T-helper 1 cell treated with Interleukin-12 subunit alpha and Interleukin-12 subunit beta and Interleukin-4 antibody, amounts not matched to agents 30 ng/mL and 1 ng/mL, for 36 hours (primary cell): ENCODE measurements around the gene LTB. TPM values are rescaled to one million over a fixed set of nuclear protein-coding genes. Genes with fewer than 3 reads are reported as not detected.

Experiments used
- intact Hi-C: fragments of 100-400 bp; cut with micrococcal nuclease; formaldehyde crosslinking; loops from one replicate; pipeline ENCODE4 v1.15.1; 2024
- total RNA-seq: library from RNA; stranded (reverse); gene quantifications from 2 replicates; pipeline ENCODE4 v1.2.3, GENCODE V29; 2022

LTB gene, protein sequence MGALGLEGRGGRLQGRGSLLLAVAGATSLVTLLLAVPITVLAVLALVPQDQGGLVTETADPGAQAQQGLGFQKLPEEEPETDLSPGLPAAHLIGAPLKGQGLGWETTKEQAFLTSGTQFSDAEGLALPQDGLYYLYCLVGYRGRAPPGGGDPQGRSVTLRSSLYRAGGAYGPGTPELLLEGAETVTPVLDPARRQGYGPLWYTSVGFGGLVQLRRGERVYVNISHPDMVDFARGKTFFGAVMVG
- total RNA-seq: 2,430 and 2,468 TPM in 2 replicates

DNA sequence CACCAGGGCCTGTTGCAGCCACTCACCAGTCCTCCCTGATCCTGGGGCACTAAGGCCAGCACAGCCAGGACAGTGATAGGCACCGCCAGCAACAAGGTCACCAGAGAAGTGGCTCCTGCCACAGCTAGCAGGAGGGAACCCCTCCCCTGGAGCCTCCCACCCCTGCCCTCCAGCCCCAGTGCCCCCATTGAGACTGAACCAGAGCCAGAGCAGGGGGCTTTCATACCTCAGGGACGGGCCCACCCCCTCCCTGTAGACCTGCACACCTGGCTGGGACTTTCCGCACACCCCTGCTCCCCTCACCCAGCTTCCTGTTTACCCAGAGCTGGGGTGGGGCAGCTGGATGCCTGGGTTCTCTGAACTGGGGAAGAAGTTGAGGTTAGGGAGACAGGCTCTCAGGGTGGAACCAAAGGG, at the start of gene LTB:
LTB (minus strand) TSS at position 195 of the 414 bp plus-strand sequence; CDS start at position 188, 7 bp downstream.
- intact Hi-C loops: loop anchor here (1.0 to 5.0 kb wide), 3 partner anchors 13 to 90 kb away; no protein-coding TSS in a partner anchor

DNA sequence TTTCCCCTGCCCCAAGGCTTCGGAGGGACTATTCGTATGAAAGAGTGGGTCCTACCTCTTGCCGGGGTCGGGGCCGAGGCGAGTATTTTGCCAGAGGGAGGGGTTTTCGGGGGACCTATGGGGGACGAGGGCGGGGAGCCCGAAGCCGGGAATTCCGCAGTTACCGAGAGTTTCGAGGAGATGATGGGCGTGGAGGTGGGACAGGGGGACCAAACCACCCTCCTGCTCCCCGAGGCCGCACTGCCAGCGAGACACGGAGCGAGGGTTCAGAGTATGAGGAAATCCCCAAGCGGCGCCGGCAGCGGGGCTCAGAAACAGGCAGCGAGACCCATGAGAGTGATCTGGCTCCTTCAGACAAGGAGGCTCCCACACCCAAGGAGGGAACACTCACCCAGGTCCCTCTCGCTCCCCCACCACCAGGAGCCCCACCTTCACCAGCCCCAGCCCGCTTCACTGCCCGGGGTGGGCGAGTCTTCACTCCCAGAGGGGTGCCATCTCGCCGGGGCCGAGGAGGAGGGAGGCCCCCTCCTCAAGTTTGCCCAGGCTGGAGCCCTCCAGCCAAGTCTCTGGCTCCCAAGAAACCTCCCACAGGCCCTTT, 49.6 kb upstream of the LTB start:
- intact Hi-C loops: no loop called here

DNA sequence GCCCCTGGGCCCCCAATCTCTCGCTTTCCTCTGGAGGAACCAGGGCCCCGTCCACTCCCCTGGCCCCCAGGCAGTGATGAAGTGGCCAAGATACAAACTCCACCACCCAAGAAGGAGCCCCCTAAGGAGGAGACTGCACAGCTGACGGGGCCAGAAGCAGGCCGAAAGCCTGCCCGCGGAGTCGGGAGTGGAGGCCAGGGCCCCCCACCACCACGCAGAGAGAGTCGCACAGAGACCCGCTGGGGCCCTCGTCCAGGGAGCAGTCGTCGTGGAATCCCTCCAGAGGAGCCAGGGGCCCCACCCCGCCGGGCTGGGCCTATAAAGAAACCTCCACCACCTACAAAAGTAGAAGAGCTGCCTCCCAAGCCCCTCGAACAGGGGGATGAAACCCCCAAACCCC, 49.0 kb upstream of the LTB start:
- intact Hi-C loops: no loop called here

DNA sequence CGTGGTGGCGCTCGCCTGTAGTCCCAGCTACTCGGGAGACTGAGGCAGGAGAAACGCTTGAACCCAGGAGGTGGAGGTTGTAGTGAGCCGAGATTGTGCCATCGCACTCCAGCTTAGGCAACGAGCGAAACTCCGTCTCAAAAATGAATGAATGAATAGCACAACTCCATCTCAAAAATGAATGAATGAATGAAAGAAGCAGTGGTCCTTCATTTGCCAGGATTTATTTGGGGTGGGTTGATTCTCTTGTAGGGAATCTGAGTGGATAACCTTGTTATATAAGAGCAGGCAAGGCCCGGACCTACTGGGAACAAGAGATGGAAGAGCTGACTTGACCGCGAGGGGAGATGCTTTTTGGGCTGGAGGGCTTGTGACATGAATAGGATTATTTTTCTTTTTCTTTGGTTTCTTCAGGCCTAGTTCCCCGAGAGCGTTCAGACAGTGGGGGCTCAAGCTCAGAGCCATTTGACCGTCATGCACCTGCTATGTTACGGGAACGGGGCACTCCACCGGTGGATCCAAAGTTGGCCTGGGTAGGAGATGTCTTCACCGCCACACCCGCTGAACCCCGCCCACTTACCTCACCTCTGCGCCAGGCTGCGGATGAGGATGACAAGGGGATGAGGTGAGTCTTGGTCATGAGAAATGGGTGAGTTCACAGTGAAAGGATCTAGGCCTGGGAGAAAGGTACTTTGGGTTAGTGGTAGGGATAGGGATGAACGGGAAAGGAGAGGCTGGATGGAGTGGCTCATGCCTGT, 48.1 kb upstream of the LTB start:
- intact Hi-C loops: no loop called here

DNA sequence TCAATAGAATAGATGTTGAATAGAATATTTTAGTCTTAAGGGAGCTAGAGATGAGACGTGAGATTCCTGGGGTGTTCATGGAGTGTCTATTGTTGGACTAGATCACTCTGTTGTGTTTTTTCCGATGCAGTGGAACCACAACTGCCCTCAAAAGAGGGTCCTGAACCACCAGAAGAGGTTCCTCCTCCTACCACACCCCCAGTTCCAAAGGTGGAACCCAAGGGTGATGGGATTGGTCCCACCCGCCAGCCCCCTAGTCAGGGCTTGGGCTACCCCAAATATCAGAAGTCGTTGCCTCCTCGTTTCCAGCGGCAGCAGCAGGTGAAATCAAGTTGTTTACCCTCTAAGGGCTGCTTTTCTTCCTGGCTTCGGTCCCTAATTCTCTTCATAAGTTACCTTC, 46.8 kb upstream of the LTB start:
- intact Hi-C loops: no loop called here

DNA sequence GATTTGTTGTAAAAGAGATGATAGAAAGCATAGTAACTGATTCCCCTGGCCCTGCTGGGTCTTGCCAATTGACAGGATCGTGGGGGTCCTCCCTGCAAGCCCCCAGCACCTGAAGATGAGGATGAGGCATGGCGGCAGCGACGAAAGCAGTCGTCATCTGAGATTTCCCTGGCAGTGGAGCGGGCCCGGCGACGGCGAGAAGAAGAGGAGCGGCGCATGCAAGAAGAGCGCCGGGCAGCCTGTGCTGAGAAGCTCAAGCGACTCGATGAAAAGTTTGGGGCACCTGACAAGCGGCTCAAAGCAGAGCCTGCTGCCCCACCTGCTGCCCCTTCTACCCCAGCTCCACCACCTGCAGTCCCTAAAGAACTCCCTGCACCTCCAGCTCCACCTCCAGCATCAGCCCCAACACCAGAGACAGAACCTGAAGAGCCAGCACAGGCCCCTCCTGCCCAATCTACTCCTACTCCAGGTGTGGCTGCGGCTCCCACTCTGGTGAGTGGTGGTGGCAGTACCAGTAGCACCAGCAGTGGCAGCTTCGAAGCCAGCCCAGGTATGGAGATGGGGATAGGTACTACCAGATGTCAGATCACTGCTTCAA, 45.6 kb upstream of the LTB start:
- intact Hi-C loops: no loop called here

DNA sequence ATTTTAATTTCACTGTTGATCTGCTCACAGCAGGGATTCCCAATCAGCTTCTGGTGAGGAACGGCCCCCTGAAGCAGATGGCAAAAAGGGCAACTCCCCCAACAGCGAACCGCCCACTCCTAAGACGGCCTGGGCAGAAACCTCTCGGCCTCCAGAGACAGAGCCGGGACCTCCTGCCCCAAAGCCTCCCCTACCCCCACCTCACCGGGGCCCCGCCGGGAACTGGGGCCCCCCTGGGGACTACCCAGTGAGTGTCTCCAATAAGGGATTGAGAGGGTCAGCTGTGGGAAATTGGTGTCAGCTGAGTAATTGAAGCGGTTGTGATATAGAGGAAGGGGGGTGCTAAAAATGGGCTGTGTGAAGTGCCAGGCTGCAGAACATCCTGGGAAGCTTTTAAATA, 44.7 kb upstream of the LTB start:
- intact Hi-C loops: no loop called here

DNA sequence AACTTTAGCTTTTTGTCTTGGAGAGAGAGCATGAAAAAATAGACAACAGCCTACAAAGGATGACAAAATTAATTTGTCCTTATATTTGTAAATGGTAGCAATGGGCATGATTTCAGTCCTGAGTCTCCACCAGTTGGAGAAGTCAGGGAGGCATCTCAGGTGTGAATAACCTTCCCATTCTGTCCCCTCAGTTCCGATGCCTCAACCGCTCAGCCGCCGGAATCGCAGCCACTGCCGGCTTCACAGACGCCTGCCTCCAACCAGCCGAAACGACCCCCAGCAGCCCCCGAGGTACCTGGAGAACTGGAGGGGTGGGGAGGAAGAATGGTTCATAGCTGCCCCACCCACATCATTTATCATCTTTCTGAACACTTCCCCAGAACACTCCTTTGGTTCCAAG, 41.8 kb upstream of the LTB start:
- intact Hi-C loops: loop anchor here (5.0 kb wide), 1 partner anchor 467 kb away; the partner anchor contains the start of genes CCHCR1 and TCF19

DNA sequence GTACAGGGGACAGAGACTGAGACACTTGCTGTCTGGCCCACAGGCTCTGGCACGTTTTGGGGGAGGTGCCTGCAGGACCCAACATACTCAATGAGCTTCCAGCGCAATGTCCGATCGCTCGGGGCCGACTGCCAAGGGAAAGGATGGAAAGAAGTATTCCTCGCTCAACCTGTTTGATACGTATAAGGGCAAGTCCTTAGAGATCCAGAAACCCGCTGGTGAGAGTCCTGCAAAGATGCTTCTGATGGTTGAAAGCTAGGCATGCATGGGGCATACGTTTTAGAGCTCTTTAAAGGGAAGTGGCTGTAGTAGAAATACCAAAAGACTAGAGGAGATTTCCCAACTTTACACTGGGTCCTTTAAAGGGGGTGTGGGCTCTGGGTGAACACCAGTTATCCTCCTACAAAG, 40.5 kb upstream of the LTB start:
- intact Hi-C loops: loop anchor here (5.0 kb wide), 1 partner anchor 465 kb away; the partner anchor contains the start of genes CCHCR1 and TCF19

DNA sequence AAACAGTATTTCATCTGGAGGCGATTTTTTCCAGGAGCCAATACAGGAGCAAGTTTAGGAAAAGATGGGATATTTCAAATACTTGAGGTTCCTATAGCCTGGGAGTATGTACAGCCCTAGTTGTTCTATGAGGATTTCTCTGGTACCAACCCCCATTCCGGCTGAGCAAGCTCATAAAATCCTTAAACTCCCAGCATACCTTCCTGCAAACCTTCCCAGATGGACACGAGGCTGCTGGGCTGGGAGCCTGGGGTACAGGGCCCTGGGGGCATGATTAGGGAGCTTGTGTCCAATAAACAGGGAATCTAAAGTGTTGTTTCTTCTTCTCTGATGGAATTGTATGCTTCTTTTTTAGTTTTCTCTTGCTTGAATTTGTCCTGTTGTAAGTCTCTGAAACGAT, 39.8 kb upstream of the LTB start:
- intact Hi-C loops: loop anchor here (2.0 to 5.0 kb wide), 4 partner anchors 41 to 465 kb away; partner anchors contain the start of genes CCHCR1, HSPA1B, NELFE and SKIC2

DNA sequence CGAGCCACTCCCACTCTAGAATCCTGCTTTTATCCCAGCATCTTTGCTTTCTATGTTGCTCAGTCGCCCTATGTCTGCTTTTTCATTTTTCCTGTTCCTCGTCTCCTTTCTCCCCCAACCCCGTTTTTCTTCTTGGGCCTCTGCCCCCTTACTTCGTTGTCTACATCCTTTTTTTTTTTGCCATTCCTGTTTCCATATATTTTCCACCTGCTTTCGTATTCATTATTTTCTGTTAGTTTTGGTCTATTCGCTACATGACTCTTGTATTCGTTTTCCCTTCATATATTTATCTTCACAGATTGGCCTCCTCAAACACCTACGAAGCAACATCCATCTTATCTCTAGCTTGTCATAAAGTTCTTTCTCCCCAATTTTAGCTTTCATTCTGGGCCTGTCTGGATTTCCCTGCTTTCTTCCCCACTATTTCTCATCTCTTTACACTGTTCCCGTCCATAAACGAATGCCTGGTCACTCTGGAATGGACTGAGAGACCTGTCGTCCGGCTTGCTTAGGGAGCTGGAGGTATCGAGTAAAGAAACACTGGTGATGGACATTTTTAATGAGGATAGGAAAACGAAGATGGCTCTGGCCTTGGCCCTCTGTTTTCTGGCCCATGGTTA, 39.2 kb upstream of the LTB start:
- intact Hi-C loops: loop anchor here (2.0 to 5.0 kb wide), 4 partner anchors 41 to 464 kb away; partner anchors contain the start of genes CCHCR1, HSPA1B, NELFE and SKIC2

DNA sequence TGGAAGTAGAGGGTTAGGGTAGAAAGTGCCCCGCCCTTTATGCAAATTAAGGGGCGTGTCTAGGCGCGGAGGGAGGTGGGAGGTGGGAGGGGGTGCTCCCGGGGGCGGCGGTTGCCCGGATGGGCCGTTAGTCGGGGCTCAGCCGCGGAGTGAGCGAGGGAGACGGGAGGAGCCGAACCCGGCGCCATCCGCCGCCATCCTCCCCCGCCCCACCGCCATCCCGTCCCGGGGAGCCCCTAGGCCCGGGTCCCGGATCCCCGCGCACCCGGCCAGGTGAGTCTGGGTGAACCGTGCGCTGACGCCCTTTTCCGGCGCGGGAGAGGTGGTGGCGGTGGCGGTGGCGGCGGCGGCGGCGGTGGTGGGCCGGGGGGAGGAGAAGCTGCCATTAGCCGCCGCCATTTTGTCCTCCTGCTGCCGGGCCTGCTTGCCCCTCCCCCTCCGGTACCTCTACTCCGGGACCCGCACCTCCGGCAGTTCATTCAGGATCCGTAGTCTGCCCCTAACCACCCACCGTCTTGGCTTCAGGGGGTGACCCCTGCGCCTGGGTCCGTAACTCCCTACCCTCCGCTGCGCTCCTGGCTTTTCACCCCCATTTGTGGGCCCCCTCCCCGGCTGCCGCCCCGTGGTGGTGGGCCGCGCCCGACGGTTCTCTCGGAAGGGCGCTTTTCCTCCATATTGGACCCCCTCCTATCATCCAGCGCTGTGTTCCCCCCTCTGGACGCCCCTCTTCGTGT, 38.5 kb upstream of the LTB start, which contains the start of gene PRRC2A:
PRRC2A (plus strand) TSS at position 130 of the 734 bp plus-strand sequence. CDS start 2,075 bp downstream, outside the sequence.
- intact Hi-C loops: loop anchor here (1.0 to 5.0 kb wide), 21 partner anchors 32 to 900 kb away; partner anchors contain the start of genes ABHD16A, ATF6B, BAG6 and CCHCR1

DNA sequence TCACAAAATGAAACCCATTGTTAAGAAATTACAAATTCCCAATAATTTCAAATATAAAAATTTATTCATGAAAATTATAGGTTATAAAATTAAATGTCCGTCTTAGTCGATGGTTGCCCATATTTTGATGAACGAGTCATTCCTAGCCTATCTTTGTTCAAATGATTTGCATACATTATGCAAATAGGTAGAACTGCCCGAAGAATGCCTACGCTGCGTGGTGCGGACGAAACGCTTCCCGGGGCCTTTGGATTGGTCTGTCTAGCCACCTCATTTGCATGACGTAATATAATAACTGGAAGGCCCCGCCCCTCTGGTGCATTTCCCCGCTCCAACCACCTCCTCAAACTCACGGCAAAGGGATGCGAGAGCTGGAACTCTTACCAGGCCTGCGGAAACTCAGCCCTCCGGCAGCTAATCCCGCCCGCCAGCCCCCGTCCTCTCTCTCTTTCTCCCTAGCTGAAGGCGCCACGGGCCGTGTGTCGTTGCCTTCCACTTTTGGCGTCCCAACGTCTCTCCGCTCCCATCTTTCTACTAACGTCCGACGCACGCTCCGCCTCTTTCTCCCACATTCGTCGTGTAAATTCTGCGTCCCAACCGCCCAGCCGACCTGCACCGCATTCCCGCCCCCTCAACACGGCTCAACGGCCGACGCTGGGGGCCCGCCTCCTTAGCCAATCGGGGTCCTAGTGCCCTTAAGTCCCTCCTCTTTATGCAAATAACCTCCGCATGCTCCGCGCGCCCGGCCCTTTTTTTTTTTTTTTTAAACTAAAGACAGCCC, 37.8 kb upstream of the LTB start:
- intact Hi-C loops: loop anchor here (1.0 to 5.0 kb wide), 21 partner anchors 32 to 900 kb away; partner anchors contain the start of genes ABHD16A, ATF6B, BAG6 and CCHCR1

DNA sequence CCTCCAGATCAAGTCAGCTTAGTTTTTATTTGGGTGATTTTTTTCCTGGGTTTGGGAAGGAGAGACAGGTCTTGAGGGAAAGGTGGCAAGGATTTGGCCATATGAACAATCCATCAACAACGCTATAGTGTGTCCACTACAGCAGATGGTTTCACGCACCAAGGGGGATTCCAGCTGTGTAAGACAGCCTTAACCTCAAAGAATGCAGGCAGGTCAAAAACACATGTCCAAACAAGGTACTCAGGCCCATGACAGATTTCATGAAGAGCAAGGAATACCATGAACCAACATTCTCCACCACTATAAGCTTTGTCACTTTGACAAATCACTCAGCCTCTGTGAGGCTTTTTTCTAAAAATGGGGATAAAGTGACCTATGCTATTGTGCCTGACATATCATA, 34.8 kb upstream of the LTB start:
- intact Hi-C loops: no loop called here

DNA sequence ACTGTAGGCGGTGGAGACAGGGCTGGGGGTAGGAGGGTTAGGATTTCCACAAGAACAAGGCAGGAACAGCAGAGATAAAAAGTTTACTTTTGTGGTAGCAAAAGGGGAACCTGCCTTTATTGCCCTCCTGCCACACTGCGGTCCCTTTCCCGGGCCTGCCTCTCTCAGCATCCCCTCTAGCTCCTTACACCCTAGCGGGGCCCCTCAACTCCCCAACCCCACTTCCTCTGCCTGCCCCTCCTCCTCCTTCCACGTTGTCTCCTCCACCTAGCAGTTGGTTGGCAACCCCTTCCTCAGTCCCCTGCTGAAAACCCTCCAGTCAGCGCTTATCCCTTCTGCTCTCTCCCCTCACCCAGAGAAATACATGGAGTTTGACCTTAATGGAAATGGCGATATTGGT, 33.5 kb upstream of the LTB start:
- intact Hi-C loops: no loop called here

DNA sequence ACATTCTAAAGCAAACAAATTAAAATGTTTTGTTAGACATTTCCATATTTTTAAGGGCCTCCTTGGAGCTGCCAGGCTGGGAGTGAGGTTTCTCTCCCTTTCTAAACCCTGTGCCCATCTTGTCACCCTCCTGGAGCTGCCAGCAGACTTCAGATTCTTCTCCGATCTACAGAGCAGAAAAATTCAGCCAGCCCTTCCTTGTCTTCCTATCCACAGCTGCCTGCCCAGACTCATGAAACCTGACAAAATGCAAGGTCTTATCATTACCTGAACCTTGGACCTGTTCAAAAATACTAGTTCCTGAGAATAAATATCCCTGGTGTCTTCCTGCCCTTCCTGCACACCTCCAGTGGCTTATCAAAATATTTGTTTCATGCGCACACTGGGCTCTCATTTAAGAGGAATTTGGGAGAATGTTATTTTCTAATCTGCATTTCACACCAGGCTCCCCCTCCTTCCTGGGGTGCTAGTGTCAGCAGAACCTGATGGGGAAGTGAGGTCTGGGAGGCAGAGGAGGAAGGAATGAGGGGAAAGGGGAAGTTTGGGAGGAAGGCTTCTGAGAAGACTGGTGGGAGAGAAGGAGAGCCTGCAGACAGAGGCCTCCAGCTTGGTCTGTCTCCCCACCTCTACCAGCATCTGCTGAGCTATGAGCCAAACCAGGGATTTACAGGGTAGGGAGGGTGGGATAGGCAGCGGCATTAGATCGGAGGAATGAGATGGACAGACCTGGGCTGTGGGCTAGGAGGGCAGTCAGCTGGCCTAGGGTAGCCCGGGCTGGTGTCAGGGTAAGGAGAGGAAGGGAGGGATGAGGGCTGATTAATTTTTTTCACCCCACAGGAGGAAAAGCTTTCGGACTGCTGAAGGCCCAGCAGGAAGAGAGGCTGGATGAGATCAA, 32.7 kb upstream of the LTB start, which contains the start of gene AIF1:
AIF1 (plus strand) TSS at position 551 of the 895 bp plus-strand sequence; CDS start at position 647, 96 bp downstream.
- intact Hi-C loops: no loop called here

DNA sequence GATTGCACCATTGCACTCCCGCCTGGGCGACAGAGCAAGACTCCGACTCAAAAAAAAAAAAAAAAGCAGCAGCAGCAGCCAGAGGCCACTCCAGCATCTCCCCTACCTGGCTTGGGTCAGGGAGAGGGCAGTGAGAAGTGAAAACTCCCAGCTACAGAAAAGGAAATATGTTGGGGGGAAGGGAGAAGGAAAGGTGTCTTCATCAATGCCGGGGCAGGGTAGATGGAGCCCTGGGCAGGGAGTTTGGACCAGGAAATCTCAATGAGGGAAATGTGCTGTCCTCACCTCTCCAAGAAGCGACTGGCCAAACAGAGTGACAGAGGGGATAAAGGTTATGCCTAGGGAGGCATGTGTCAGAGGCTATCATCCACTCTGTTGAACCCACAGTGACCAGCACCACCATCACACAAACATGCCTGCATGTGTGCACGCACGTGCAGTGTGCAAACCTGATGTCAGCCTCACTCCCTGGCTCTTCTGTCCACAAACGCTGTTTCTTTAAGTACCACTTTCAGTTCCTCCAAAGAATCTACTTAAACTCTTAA, 31.9 kb upstream of the LTB start:
- intact Hi-C loops: no loop called here

DNA sequence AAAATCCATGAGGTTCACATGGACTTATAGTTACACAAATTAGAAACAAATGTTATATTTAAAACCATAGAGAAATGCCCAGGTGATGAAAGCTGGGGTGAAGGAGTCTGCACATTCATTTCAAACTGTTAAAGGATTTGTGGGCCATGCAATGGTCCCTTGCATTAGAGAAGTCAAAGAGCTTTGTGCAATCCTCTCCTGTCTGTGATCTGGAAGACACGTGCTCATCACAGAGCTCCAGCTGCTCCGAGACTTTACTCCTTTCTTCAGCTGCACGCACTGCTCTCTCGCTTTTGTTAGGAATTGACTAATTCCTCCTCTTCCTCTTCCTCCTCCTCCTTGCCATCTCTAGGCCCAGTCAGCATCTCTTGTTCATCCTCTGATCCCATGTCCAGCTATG, 28.7 kb upstream of the LTB start:
- intact Hi-C loops: no loop called here
